ENCODE measurements around the gene LAIR1.
"Not testable (repeated sequence)": the region's sequence is repeated elsewhere in the genome, so short reads cannot be mapped to it uniquely, and the experiment has no call there.

Gene LAIR1

GRCh38 chr19:54341295-54341694 is 23.4 kb downstream of the LAIR1 start:
- no peak for DNase-seq (ENCODE audit: low read depth)

DNA sequence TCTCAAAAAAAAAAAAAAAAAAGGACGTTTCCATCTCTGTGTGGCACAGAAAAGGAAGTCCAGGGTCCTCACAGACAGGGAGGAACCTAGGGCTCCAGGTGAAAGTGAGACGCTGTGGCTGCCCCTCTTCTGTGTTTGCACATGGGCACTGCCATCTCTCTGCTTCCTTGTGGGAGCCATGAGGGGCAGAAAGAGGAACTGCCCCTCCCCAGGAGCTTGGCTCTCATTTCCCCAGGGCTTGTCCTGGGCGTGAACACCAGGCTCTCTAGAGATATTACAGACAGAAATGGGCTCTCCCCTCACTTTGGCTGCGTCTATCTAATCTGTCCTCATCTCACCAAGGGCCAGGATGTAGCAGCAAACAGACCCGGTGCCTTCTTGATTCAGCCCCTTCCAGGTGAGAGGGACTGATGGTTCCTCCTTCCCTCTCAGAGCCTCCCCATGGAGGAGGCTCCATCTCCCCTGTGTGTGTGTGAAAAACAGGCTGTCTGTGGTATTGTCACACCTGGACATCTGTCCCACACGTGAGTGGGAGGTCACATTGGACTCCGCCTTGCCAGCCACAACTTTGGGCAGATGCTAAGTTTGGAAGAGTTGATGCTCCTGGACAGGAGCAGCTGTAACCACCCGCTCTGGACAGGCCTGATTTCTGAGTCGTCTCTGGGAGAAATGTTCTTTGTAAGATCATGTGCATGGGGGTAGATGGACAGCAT is 24.9 kb downstream of the LAIR1 start:
- no peak for DNase-seq (ENCODE audit: low read depth)

DNA sequence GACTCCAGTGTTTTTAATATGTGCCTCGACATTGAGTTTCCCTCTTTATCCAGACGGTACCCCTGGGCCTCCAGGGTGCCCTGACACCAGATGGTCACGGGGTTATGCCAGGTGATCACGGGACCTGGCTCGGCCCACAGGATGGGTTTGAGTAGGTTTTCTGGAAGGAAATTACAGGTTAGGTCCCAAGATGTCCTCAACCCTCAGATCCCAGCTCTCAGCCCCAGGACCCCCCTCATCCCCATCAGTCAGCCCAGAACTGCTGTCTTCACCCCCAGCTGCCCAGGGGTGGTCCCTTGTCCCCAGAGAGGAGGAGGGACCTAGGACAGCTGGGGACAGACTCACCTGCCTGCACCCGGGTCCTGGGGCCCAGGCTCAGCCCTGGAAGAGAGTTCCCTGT is 26.2 kb downstream of the LAIR1 start:
- DNase-seq (ENCODE audit: low read depth), result no peak

DNA sequence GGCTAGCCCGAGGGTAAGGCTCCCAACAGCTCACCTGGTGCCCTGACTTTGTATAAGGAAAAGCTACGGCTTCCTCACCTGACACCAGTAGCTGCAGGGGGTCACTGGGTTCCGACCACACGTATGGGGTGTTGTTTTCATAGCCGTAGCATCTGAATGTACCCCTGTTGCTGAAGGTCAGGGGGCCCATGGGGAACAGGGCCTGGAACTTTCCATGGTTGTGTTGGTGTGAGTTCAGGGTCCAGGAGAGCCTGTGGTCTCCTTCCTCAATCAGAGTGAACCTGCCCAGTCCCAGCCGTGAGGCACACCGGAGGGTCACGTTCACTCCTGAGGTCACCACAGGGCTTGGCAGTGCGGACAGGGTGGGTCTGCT is 26.9 kb downstream of the LAIR1 start:
- no peak for DNase-seq (ENCODE audit: low read depth)

GRCh38 chr19:54336893-54337857 is 27.6 kb downstream of the LAIR1 start:
- DNase-seq (ENCODE audit: low read depth), result no peak

DNA sequence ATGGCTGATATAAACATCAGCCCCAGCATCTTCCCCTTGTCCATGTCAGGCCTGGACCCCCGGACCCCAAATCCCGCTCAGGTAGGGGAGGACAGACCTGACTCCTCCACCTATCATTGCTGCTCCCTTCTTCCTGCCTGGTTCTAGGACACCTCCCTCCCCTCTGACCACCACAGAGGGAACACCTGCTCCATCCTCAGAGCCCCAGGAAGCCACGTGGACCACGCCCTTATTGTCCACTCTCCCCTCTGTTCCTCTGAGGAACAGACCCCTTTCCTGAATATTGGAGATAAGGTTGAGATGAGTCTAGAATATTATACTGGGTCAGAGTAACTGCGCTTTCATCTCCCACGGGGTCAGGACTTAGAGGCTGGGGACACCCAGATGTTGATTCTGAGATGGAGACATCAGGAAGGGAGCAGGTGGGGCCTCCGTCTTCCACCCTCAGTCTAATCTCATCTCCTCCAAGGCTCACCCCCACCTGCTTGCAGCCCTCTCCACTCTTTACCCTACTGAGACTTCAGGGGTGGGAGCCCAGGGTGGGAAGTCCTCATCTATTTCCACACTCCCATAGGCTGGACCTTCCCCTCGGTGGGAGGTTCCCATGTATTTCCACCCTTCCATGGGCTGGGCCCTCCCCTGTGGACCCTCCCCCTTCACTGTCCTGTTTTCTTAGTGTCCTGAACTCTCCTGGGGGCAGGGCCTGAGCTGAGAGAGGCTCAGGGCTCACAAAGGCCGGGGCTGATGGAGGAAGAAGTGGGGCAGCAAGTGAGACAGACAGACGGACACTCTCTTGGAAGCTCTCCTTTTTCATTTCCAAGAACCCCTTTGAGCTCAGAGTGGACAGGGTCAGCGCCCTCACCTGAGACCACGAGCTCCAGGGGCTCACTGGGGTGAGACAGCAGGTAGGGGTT is 28.5 kb downstream of the LAIR1 start:
- DNase-seq (ENCODE audit: low read depth), result no peak

GRCh38 chr19:54335164-54335563 is 29.6 kb downstream of the LAIR1 start:
- no peak for DNase-seq (ENCODE audit: low read depth)

GRCh38 chr19:54333586-54334298 is 31.0 kb downstream of the LAIR1 start:
- no peak for DNase-seq (ENCODE audit: low read depth)

- DNase-seq (ENCODE audit: low read depth), result no peak
Measured at GRCh38 chr19:54332149-54332548, 32.6 kb downstream of the LAIR1 start.

GRCh38 chr19:54331626-54332025 is 33.1 kb downstream of the LAIR1 start:
- no peak for DNase-seq (ENCODE audit: low read depth)

GRCh38 chr19:54329476-54330165 is 35.1 kb downstream of the LAIR1 start:
- no peak for DNase-seq (ENCODE audit: low read depth)

DNA sequence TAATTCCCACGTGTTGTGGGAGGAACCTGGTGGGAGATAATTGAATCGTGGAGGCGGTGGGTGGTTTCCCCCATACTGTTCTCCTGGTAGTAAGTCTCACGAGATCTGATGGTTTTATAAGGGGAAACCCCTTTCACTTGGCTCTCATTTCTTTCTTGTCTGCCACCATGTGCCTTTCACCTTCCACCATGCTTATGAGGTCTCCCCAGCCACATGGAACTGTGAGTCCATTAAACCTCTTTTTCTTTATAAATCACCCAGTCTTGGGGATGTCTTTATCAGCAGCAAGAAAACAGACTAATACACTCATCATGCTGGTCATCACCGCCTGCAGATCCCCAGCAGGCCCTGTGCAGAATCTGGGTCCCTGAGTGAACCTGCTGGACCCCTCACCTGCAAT is 36.0 kb downstream of the LAIR1 start:
- DNase-seq (ENCODE audit: low read depth), result not testable (repeated sequence)

GRCh38 chr19:54325631-54326030 is 39.1 kb downstream of the LAIR1 start:
- DNase-seq (ENCODE audit: low read depth), result no peak

GRCh38 chr19:54325194-54325621 is 39.5 kb downstream of the LAIR1 start:
- peak; percentile 11 for DNase-seq (ENCODE audit: low read depth)

- DNase-seq (ENCODE audit: low read depth), result no peak
Measured at GRCh38 chr19:54324071-54324470, 40.7 kb downstream of the LAIR1 start.

DNA sequence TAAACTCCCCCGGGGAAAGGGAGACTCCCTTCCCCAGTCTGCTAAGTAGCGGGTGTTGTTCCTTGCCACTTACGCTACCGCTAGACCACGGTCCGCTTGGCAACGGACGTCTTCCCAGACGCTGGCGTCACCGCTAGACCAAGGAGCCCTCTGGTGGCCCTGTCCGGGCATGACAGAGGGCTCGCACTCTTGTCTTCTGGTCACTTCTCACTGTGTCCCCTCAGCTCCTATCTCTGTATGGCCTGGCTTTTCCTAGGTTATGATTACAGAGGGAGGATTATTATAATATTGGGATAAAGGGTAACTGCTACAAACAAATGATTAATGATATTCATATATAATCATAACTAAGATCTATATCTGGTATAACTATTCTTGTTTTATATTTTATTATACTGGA is 41.8 kb downstream of the LAIR1 start:
- not testable (repeated sequence) for DNase-seq (ENCODE audit: low read depth)

DNA sequence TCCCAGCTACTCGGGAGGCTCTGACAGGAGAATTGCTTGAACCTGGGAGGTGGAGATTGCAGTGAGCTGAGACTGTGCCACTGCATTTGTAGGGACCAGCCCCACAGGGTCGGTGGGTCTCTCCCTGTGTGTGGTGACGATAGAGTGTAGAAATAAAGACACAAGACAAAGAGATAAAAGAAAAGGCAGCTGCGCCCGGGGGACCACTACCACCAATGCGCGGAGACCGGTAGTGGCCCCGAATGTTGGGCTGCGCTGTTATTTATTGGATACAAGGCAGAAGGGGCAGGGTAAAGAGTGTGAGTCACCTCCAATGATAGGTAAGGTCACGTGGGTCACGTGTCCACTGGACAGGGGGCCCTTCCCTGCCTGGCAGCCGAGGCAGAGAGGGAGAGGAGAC is 42.4 kb downstream of the LAIR1 start:
- not testable (repeated sequence) for DNase-seq (ENCODE audit: low read depth)

DNA sequence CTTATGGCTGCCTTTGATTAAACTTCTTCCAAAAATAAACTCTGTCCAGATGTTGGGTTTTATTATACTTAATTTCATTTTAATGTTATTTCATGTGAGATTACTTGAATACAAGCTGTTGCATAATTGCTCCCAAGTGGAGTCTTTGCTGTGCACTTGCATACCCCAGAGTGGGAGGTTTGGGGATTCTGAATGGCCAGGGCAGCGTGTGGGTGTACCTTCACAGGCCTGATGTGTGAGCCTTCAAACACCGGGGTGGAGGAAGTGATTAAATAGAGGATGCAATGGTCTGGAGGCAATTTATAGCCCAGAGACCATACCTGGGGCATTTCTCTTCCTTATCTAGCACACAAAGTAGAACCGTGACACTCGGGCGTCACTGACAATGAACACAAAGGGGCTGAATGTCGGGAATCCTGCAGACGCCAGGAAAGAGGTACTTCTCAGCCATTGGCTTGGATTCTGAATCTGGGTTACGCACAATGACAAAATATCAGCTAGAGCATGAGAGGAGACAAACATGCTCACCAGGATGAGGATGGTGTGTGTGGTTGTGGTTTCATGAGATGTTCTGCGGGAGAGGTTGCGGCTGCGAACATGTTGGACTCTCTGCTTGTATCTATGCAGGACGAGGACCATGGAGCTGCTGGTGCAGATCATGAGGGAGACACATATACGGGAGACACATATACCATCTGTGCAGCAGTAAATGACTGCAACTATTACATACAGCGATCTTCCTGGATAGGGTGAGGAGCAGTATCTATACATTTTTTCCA is 44.6 kb downstream of the LAIR1 start:
- DNase-seq (ENCODE audit: low read depth), result no peak

- DNase-seq (ENCODE audit: low read depth), result no peak
Measured at GRCh38 chr19:54319049-54319448, 45.7 kb downstream of the LAIR1 start.

DNA sequence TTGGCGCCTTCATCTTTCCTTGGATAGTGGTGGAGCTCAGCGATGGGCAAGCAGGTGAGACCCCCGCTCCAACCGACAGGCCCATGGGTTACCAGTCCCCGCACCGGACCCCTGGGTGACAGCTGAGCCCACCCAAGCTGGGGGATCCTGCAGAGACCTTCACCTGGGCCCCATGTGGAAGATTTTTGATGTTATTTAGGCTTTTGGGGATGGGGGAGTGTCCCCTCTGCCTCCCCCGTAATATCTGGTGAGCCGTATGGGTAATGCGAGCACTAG is 46.8 kb downstream of the LAIR1 start:
- DNase-seq (ENCODE audit: low read depth), result no peak

All from HS-5 (cell line).